Myometrial cell (primary cell): Measurements from ENCODE around the gene STAT4. TPM values are rescaled to one million over a fixed set of nuclear protein-coding genes. Genes with fewer than 3 reads are reported as not detected.

Experiments
- total RNA-seq: library from RNA; depleted of rRNA; stranded (reverse); fragments of >200 nt; gene quantifications from 2 replicates; pipeline ENCODE4 v1.2.3, GENCODE V29; 2015

The STAT4 gene, protein sequence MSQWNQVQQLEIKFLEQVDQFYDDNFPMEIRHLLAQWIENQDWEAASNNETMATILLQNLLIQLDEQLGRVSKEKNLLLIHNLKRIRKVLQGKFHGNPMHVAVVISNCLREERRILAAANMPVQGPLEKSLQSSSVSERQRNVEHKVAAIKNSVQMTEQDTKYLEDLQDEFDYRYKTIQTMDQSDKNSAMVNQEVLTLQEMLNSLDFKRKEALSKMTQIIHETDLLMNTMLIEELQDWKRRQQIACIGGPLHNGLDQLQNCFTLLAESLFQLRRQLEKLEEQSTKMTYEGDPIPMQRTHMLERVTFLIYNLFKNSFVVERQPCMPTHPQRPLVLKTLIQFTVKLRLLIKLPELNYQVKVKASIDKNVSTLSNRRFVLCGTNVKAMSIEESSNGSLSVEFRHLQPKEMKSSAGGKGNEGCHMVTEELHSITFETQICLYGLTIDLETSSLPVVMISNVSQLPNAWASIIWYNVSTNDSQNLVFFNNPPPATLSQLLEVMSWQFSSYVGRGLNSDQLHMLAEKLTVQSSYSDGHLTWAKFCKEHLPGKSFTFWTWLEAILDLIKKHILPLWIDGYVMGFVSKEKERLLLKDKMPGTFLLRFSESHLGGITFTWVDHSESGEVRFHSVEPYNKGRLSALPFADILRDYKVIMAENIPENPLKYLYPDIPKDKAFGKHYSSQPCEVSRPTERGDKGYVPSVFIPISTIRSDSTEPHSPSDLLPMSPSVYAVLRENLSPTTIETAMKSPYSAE
- 0.53 TPM in 1 of 2 replicates, not detected in the other for total RNA-seq

DNA sequence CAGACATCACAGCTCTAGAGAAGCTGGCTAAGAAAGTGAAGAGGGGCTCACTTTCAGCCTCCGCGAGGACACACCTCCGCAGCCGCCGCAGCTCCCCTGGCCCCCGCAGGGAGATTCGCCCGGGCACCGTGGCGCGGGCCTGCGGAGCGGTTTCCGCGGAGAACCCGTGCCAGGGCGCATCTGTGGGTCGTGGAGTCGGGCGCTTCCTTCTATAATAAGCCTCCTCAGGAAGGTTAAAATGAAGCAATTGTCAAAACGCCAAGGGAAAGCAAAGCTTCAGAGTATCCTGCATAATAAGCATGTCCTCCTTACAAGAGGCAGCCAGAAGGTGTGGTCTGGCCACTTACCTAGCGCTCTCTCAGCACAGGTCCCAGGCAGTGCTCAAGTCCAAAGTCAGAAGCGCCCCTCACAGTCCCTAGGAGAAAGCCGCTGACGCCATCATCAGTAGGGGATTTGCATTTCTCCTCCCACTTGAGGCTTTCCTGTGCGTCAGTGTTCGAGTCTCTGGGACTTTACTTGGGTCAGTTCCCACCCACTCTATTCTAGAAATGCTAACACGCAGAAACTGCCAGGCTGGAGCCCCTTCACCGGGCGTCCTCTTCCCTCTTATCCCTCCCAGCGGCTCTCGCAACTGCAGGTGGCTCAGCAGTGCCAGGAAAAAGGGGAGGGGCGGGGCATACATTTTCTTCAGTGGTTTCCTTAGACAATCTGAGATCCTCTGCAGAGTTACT is at the start of gene STAT4:
STAT4 (minus strand) TSS at position 395 of the 731 bp plus-strand sequence. CDS start 2,791 bp downstream, outside the sequence.

DNA sequence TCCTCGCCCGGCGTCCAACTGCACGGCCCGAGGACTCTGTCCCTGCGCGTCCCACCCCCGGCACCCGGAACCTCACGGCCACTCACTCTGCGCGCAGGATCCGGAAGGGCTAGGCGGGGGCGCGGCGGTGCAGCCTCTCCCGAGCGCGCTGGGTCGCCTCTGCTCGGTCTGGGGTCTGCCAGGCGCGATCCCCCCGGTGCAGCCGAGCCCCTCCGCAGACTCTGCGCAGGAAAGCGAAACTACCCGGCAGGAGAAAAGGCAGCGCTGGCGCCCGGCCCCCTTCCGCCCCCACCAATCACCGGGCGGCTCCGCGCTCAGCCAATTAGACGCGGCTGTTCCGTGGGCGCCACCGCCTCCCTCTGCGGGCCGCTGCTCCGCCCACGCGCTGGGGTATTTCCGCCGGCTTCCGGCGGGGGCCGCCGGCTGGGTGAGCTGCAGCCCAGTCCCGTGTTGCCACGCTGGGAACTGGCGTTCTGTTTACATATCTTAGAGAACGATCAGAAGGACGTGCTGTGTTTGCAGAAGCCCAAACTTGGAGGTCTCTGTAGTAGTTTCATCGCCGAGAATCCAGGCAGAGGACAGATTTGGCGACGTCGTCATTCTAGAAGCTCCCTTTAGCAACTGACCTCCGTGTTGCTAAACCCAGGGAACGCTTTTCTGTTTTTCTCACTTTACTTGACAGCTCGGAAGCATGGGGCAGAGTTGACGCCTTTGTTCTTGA is 136.7 kb downstream of the STAT4 start, which contains the start of gene STAT1:
STAT1 (minus strand) TSS at position 240 of the 721 bp plus-strand sequence. CDS start 4,168 bp downstream, outside the sequence.

Other genes starting within 250 kb of the STAT4 start
- 57.9 and 60.8 TPM in 2 replicates for gene STAT1, start 136.8 kb downstream of the STAT4 start, total RNA-seq
- gene MYO1B, start 94.4 kb upstream of the STAT4 start, total RNA-seq = 43.4 and 45.0 TPM in 2 replicates